AG10803 (cell line): Measurements from ENCODE around the gene BABAM2.

Experiments used
- DNase-seq: peaks from one replicate; pipeline ENCODE4 v3.0.0; 2010; ENCODE audit warnings: low read depth
- H3K4me3 ChIP-seq: 2 replicates; pipeline ENCODE4 v1.5.1; 2011; ENCODE audit warnings: mild to moderate bottlenecking, low read length, control low read depth
- TF ChIP-seq, protein P1 (sequence below): conservative IDR thresholded peaks from 2 replicates; pipeline ENCODE4 v1.5.1; 2011; ENCODE audit warnings: mild to moderate bottlenecking, low read length, control low read depth, inconsistent platforms

Gene BABAM2

DNA sequence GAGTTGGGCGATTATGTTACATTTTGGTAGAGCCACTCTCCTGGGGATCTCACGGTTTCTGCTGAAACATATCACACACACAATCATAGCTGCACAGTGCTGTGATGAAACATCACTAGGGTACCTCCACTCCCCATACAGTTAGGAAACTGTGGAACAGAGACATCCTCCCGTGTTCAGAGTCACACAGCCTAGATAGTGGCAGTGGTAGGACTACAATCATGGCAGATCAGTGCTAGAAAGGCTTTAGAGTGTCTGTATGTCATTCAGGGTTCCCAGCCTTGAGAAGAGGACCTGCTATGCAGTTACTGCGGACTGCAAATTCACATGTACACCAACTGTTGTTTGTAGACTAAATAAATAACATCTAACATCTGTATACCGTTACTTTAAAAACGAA lies 291.8 kb downstream of the BABAM2 start:
- no peak for DNase-seq
- TF ChIP-seq, protein P1, sequence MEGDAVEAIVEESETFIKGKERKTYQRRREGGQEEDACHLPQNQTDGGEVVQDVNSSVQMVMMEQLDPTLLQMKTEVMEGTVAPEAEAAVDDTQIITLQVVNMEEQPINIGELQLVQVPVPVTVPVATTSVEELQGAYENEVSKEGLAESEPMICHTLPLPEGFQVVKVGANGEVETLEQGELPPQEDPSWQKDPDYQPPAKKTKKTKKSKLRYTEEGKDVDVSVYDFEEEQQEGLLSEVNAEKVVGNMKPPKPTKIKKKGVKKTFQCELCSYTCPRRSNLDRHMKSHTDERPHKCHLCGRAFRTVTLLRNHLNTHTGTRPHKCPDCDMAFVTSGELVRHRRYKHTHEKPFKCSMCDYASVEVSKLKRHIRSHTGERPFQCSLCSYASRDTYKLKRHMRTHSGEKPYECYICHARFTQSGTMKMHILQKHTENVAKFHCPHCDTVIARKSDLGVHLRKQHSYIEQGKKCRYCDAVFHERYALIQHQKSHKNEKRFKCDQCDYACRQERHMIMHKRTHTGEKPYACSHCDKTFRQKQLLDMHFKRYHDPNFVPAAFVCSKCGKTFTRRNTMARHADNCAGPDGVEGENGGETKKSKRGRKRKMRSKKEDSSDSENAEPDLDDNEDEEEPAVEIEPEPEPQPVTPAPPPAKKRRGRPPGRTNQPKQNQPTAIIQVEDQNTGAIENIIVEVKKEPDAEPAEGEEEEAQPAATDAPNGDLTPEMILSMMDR = no peak
- H3K4me3 ChIP-seq = no peak overlapping the region

DNA sequence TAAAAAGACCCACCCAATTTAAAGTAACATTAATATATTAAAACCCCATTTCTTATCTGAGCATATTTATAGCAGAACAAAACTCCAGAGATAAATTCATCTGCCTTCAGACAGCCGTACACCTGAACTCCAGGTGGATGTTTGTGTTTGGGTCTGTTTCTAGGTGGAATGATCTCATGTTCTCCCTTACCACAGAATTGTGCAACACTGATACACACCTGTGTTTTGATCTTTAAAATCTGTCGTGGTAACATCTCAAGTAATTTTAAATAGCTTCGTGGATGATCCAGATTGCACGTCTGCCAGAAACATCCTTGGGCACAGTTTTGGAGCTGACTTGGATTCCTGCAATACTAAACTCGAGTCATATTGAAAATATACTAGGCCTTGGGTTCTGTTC lies 294.6 kb downstream of the BABAM2 start:
- no peak overlapping the region for H3K4me3 ChIP-seq
- no peak for DNase-seq
- TF ChIP-seq, protein P1 = no peak

DNA sequence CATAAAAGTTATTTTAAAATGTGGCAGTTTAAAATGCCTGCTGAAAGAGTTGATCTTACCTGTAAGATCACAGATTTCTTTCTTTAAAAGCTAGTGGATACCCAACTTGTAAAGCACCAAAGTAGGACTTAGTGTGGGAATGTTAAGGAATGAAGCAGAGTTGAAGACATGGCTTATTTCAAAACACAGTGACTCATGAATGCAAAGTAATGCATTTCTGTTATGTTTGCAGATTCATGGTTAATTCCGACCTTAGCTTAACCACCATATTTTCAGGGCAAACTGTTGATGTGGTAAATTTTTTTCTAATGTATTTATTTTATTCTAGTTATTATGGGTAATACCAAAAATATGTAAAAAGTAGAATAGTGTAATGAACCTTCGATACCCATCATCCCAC lies 295.4 kb downstream of the BABAM2 start:
- DNase-seq = peak; percentile 73
- no peak overlapping the region for H3K4me3 ChIP-seq
- TF ChIP-seq, protein P1 = no peak

DNA sequence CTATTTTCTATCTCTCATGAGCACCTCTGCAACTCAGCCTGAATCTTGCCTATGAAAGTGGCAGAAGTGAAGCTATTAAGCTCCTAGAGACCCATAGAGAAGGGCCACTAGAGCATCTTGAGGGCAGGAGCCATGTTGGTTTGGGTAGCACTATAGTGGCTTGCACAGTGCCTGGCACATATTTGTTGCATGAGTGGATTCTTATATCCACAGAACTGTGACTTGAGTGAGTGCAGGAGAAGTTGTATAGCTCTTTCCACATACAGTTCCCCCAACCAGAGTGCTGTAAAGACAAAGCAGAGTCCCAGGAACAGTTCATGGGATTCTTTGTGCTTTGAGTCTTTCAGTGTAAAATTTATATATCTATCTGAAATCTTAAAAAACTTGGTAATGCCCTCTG lies 296.7 kb downstream of the BABAM2 start:
- TF ChIP-seq, protein P1 = no peak
- no peak for DNase-seq

DNA sequence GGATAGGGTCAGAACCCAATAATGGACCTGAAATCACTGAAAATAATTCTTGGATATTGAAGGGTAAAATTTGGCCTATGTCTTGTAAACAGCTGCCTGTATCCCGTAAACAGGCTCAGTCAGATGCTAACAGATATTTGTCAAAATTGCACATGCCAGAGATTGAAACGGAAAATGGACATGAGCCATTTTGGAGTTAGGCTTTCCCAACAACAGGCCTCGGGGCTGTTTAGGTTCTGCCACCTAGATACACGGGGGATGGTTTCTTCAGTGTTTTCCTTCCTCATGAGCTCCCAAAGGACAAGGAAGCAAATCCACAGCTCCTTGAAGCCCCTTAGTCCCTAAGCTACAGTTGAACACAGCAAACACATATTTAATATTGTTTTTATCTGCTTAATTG lies 297.9 kb downstream of the BABAM2 start:
- no peak overlapping the region for H3K4me3 ChIP-seq
- TF ChIP-seq, protein P1 = no peak

More for the DNA sequence above, 296.7 kb downstream of the BABAM2 start:
- H3K4me3 ChIP-seq = no peak overlapping the region

DNA sequence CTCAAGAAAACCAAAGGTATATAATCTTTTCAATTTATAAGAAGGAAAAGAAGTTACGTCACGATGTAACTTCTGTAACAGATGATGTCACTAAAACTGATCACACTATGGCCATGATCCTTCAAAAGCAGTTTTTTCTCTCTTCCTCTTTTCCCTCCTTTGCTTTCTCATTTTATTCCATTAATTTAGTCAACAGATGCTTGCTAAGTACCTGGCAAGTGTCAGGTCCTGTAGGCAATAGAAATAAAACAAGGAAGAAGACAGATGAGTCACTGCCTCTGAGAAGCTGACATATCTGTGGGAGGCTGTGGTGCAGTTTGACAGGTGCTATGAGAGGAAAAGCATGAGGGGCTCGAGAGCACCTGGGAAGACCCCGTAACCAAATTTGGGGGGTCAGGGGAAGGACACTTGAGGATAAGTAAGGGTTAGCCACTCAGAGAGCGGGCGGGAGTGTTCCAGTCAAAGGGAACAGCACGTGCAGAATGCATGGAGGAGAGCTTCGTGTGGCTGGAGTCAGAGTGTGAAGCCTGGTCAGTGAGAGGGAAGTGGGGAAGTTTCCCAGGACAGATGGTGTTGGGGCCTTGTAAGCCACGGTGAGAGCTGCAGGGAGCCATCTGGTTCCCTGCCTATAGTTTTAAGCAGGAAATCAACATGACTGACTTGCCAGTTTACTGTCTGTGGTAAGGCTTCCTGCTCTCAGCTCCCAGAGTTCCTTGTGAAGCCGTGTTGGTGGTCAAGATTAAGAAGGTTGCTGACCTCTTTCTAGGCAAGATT lies 303.3 kb downstream of the BABAM2 start:
- DNase-seq = peak; percentile 13
- H3K4me3 ChIP-seq = no peak overlapping the region
- TF ChIP-seq, protein P1 = no peak

More for the DNA sequence above, 297.9 kb downstream of the BABAM2 start:
- no peak for DNase-seq

DNA sequence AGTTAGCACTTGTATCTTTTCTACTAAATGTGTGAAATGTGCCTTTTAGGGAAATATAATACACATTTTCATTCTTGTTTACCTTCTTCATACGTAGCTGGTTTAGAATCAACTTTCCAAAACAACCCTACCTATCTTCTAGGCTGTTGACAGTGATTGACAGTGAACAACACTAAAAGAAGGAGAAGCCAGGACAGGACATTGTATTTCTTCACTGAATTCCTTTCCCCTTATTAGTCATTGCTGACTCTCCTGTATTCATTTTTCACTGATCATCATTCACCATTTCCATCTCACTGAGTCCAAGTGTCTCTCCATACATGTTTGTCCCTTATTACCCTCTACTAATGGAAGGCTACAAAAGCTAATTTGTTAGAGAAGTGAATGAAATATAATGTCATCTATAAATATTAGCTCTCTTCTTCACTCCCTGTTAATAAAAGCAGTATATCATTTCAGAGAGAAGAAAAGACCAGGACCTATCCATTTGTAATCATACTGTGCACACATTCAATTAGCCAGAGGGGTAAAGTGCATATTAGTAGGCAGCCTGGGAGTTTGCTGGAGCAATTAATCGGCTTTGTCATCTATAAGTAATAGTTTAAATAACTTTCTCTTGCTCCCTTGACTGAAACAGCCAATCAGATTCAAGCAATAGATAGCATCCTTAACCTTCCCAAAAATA lies 309.6 kb downstream of the BABAM2 start:
- DNase-seq = no peak
- TF ChIP-seq, protein P1 = no peak
- no peak overlapping the region for H3K4me3 ChIP-seq
